ENCODE results near the gene FAM241B. TPM values are rescaled to one million over a fixed set of nuclear protein-coding genes. Genes with fewer than 3 reads are reported as not detected.
A peak's percentile ranks its signal among the peaks of the same experiment; 100 is the strongest.

Gene FAM241B
- total and polyA plus RNA-seq, 2 of the 4 experiments (the other 2 are of a cell fraction) = 0.18 to 1.4 TPM

DNA sequence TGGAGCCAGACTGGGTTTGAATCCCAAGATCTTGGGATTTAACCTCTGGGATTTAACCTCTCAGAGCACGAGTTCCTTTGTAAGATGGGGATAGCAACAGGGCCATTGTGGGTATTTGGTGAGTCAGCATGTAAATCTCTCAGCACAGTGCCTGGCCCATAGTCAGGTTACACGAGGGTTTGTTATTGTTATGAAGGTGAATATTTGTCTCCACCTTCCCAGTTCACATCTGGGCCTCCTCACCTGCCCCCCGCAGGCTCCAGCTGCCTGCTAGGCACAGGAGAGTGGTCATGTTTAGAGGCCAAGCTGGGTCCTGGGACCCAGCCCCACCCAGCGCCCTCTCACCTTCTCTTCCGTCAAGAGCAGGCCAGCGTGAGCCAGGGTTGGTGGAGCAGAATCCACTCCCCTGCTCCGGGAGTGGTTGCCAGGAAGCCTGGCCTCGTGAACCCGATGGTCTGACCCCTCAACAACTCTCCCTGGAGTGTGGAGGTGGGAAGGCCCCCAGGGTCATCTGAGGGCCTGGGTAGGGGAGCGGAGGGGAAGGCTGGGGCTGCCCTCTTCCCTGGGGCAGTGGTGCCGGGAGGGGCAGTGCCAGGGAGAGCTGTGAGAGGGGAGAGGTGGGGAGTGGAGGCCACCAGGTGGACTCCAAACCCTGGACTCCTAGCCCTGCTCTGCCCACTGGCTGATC, 26.0 kb downstream of the FAM241B start:
- Histone ChIP-seq H2BK120ac (ENCODE audit: low read depth, low read length) (no peak overlapping the region), H4K8ac (ENCODE audit: low read depth in 2 of 2, low read length in 2 of 2) (no peak overlapping the region), H2BK15ac (ENCODE audit: low read depth, low read length) (no peak overlapping the region), H3K9ac (ENCODE audit: low read depth, low read length) (no peak overlapping the region), H3K23ac (ENCODE audit: low read depth, low read length) (no peak overlapping the region), H3K27me3 (ENCODE audit: control insufficient read depth, insufficient read depth, low read length) (peaks cover 83% of the 10 kb centered on the region), H3K9me3 (ENCODE audit: control insufficient read depth, insufficient read depth, low read length) (peaks cover 5% of the 10 kb centered on the region), H3K79me1 (ENCODE audit: low read depth in 1 of 2, low read length in 2 of 2) (no peaks in the 10 kb centered on the region), H3K4me1 (ENCODE audit: control insufficient read depth, insufficient read depth, low read length) (no peaks in the 10 kb centered on the region), H2BK20ac (ENCODE audit: low read depth, low read length) (no peak overlapping the region), H3K27ac (ENCODE audit: insufficient read depth, low read length) (no peak overlapping the region), H3K18ac (ENCODE audit: low read depth, low read length) (no peak overlapping the region), H3K4me2 (ENCODE audit: low read depth, low read length) (no peak overlapping the region), H4K5ac (ENCODE audit: low read depth, low read length) (no peak overlapping the region), H3K4me3 (ENCODE audit: insufficient read depth, low read depth, low read length) (no peak overlapping the region), H3K36me3 (ENCODE audit: control insufficient read depth, insufficient read depth, low read length) (no peaks in the 10 kb centered on the region), H3K9me1 (ENCODE audit: insufficient read depth, low read length) (no peaks in the 10 kb centered on the region), H2AFZ (replicated peaks; ENCODE audit: low read length, poor library complexity) (no peak overlapping the region), H4K20me1 (ENCODE audit: insufficient read depth, low read length) (no peaks in the 10 kb centered on the region), H4K91ac (ENCODE audit: insufficient read depth, low read depth, low read length) (no peak overlapping the region), H3K14ac (replicated peaks; ENCODE audit: low read depth, low read length) (no peak overlapping the region), H3K4ac (ENCODE audit: low read depth, low read length) (no peak overlapping the region), H3K56ac (ENCODE audit: extremely low read depth, insufficient read depth, low read length) (no peak overlapping the region), H2BK5ac (ENCODE audit: low read depth, low read length, poor library complexity, severe bottlenecking) (no peak overlapping the region), H2AK5ac (ENCODE audit: low read depth, low read length) (no peak overlapping the region), H2AK9ac (replicated peaks; ENCODE audit: low read depth, low read length, poor library complexity) (no peak overlapping the region)
- no TSS peak for BruUV-seq (replicated peaks)
- no peak for ATAC-seq (ENCODE audit: low read depth)
- in situ Hi-C loops (cut with MboI; ENCODE audit: low sequenced_read_pairs) = no loop called here
- intact Hi-C loops (cut with micrococcal nuclease) = no loop called here
- ChIA-PET CTCF (no interaction called here), POLR2A (ENCODE audit: unreplicated experiment) (no interaction called here)
- TF ChIP-seq MAFK (IDR thresholded peaks at IDR 0.05; ENCODE audit: low read depth, low read length) (0 out of 2 replicates have a peak, but pooled peaks have one; percentile 9), RFX5 (IDR thresholded peaks at IDR 0.05; ENCODE audit: low read depth, low read length) (no peak)
- WGBS, 2 experiments (ENCODE audit: extremely low coverage in 2 of 2, insufficient read length in 1 of 2) = no CpG with 5 or more reads among the region's 11 CpGs
- dilution Hi-C loops (cut with HindIII; ENCODE audit: low sequenced_read_pairs, unreplicated experiment) = no loop called here
- DNase-seq = no peak

All from IMR-90 (cell line).